NCI-H345 treated with DMSO at 0.1 percent for 48 hours (cell line): ENCODE results near the gene DYDC2.
A peak's percentile ranks its signal among the peaks of the same experiment; 100 is the strongest.
"Not testable (repeated sequence)": the region's sequence is repeated elsewhere in the genome, so short reads cannot be mapped to it uniquely, and the experiment has no call there.

Experiments
- DNase-seq: peaks from one replicate; lab custom pipeline; 2025; ENCODE audit not compliant: unreplicated experiment; lab: John Stamatoyannopoulos, UW

The DYDC2 gene

GRCh38 chr10:80356563-80356988 is at the start of gene DYDC2, which contains the start of gene DYDC1:
DYDC2 (plus strand) TSS chr10:80356781; CDS start chr10:80362444, 5,663 bp downstream.
DYDC1 (minus strand) TSS chr10:80356755; CDS start chr10:80352601, 4,154 bp downstream.
- peak; percentile 68 for DNase-seq

GRCh38 chr10:80313523-80313922 is 43.1 kb upstream of the DYDC2 start:
- no peak for DNase-seq

- DNase-seq: no peak
Measured at GRCh38 chr10:80315391-80315790, 41.2 kb upstream of the DYDC2 start.

- no peak for DNase-seq
Measured at GRCh38 chr10:80318742-80319141, 37.8 kb upstream of the DYDC2 start.

GRCh38 chr10:80319318-80319717 is 37.3 kb upstream of the DYDC2 start:
- no peak for DNase-seq

GRCh38 chr10:80319725-80320290 is 36.8 kb upstream of the DYDC2 start:
- no peak for DNase-seq

- DNase-seq: no peak
Measured at GRCh38 chr10:80320377-80320776, 36.2 kb upstream of the DYDC2 start.

GRCh38 chr10:80321183-80321582 is 35.4 kb upstream of the DYDC2 start:
- no peak for DNase-seq

GRCh38 chr10:80322158-80322557 is 34.4 kb upstream of the DYDC2 start:
- no peak for DNase-seq

- no peak for DNase-seq
Measured at GRCh38 chr10:80322711-80323110, 33.9 kb upstream of the DYDC2 start.

- no peak for DNase-seq
Measured at GRCh38 chr10:80323311-80323710, 33.3 kb upstream of the DYDC2 start.

GRCh38 chr10:80324086-80324485 is 32.5 kb upstream of the DYDC2 start:
- DNase-seq: no peak

GRCh38 chr10:80324891-80325364 is 31.7 kb upstream of the DYDC2 start:
- no peak for DNase-seq

- DNase-seq: no peak
Measured at GRCh38 chr10:80333983-80334382, 22.6 kb upstream of the DYDC2 start.

GRCh38 chr10:80344276-80344675 is 12.3 kb upstream of the DYDC2 start:
- no peak for DNase-seq

- no peak for DNase-seq
Measured at GRCh38 chr10:80344912-80345311, 11.7 kb upstream of the DYDC2 start.

- no peak for DNase-seq
Measured at GRCh38 chr10:80350251-80350650, 6.3 kb upstream of the DYDC2 start.

GRCh38 chr10:80351220-80351619 is 5.4 kb upstream of the DYDC2 start:
- no peak for DNase-seq

GRCh38 chr10:80356989-80357850 is 639 bp downstream of the DYDC2 start:
- DNase-seq: peak; percentile 45

- no peak for DNase-seq
Measured at GRCh38 chr10:80357851-80358125, 1.2 kb downstream of the DYDC2 start.

- not testable (repeated sequence) for DNase-seq
Measured at GRCh38 chr10:80358925-80359324, 2.3 kb downstream of the DYDC2 start.

- DNase-seq: no peak
Measured at GRCh38 chr10:80359644-80360043, 3.1 kb downstream of the DYDC2 start.
